Prostate gland (tissue), 2 donors: ENCODE data around the gene BTG2.

Experiments
- POLR2A ChIP-seq: fragments of 450-650 bp; IDR thresholded peaks from one replicate; pipeline ENCODE4 v1.6.1; 2016; ENCODE audit warnings: antibody characterized with exemption, mild to moderate bottlenecking
- TF ChIP-seq, protein P1 (sequence below), 4 experiments: fragments of 200-600 bp in 2 of 4; fragments of 450-650 bp in 2 of 4; sonication (generic) in 2 of 4; IDR thresholded peaks; 1 replicate in 3 of 4; 2 replicates in 1 of 4; pipeline ENCODE4 v1.5.1; 2016 to 2019; ENCODE audit warnings: antibody characterized with exemption in 4 of 4, mild to moderate bottlenecking in 2 of 4, moderate library complexity in 2 of 4

- TF ChIP-seq, protein P1, sequence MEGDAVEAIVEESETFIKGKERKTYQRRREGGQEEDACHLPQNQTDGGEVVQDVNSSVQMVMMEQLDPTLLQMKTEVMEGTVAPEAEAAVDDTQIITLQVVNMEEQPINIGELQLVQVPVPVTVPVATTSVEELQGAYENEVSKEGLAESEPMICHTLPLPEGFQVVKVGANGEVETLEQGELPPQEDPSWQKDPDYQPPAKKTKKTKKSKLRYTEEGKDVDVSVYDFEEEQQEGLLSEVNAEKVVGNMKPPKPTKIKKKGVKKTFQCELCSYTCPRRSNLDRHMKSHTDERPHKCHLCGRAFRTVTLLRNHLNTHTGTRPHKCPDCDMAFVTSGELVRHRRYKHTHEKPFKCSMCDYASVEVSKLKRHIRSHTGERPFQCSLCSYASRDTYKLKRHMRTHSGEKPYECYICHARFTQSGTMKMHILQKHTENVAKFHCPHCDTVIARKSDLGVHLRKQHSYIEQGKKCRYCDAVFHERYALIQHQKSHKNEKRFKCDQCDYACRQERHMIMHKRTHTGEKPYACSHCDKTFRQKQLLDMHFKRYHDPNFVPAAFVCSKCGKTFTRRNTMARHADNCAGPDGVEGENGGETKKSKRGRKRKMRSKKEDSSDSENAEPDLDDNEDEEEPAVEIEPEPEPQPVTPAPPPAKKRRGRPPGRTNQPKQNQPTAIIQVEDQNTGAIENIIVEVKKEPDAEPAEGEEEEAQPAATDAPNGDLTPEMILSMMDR (IDR thresholded peaks at IDR 0.05): no peak
- TF ChIP-seq POLR2A: no peak
Measured at GRCh38 chr1:203331224-203331623, 25.9 kb downstream of the BTG2 start.
